Psoas muscle (tissue), 8 donors: ENCODE results near the gene OR1G1. TPM values are rescaled to one million over a fixed set of nuclear protein-coding genes. Genes with fewer than 3 reads are reported as not detected.
"Not testable (repeated sequence)": the region's sequence is repeated elsewhere in the genome, so short reads cannot be mapped to it uniquely, and the experiment has no call there.

ENCODE experiments used
- ATAC-seq, 4 donors: fragments of 200-7000 bp; cut with Tn5 transposase; one replicate each; pipeline ENCODE4 v1.9.1; 2020; ENCODE audit warnings: moderate library complexity in 3 of 4, mild to moderate bottlenecking in 2 of 4
- DNase-seq, 2 donors: peaks; one replicate each; pipeline ENCODE4 v3.0.0-alpha.2; 2020
- H3K27ac ChIP-seq: fragments of 200-600 bp; one replicate; pipeline ENCODE4 v1.8.0; 2022
- H3K27me3 ChIP-seq, 3 donors: fragments of 200-600 bp in 1 of 3; one replicate each; pipeline versions ENCODE4 v1.6.1 to v1.8.0; 2013 to 2022; ENCODE audit warnings: low read length in 2 of 3, mild to moderate bottlenecking in 2 of 3, moderate library complexity in 1 of 3; ENCODE audit not compliant: insufficient read depth in 3 of 3
- H3K36me3 ChIP-seq, 2 donors: fragments of 200-600 bp in 1 of 2; one replicate each; pipeline versions ENCODE4 v1.6.1 to v1.8.0; 2013 to 2022; ENCODE audit warnings: low read depth in 1 of 2, mild to moderate bottlenecking in 1 of 2, moderate library complexity in 1 of 2; ENCODE audit not compliant: insufficient read depth in 1 of 2
- H3K4me1 ChIP-seq: fragments of 200-600 bp; one replicate; pipeline ENCODE4 v1.8.0; 2022
- H3K4me3 ChIP-seq: fragments of 200-600 bp; one replicate; pipeline ENCODE4 v1.8.0; 2022; ENCODE audit warnings: mild to moderate bottlenecking
- H3K9me3 ChIP-seq: fragments of 200-600 bp; one replicate; pipeline ENCODE4 v1.8.0; 2022
- CTCF ChIP-seq: fragments of 200-600 bp; IDR thresholded peaks from one replicate; pipeline ENCODE4 v1.8.0; 2022; ENCODE audit warnings: antibody characterized with exemption
- WGBS, 3 donors: extraction: QIAGEN DNeasy Blood & Tissue Kit; methylation state at CpG; one replicate each; pipeline versions ENCODE4 v1.1.6 to v1.1.7; 2013; 5-methylcytosine and 5-hydroxymethylcytosine counted together
- intact Hi-C, 2 donors: fragments of 100-400 bp; cut with DNase I; formaldehyde crosslinking; loops; one replicate each; pipeline versions ENCODE4 v1.11.0 to v1.14.2; 2022
- long read RNA-seq, 2 donors: library from polyadenylated mRNA; unstranded; transcript quantifications; one replicate each; pipeline ENCODE4 v2.0.0, GENCODE V29; 2021
- polyA plus RNA-seq, 3 donors: library from polyadenylated mRNA; stranded (reverse); fragments of 200-250 nt; gene quantifications; one replicate each; pipeline ENCODE4 v1.2.3, GENCODE V29; 2013
- total RNA-seq, 4 donors: library from RNA; stranded (reverse); fragmentation: NEBNext Ultra II Directional in 2 of 4; extraction: Animal tissue kit (Norgen Biotek cat#: 25700) in 2 of 4; gene quantifications; one replicate each; pipeline versions ENCODE4 v1.2.1 to v1.2.4, GENCODE V29; 2021 to 2023
- donor health status: healthy with polysubstance abuse.
- donor health status: DM: no; HTN: no; CAD: no; lungs with moderate emphysema.
- donor health status: Bipolar disorder and iron deficiency.
- donor health status: healthy.
- donor health status: DM: yes; HTN: yes; CAD: no.
- donor health status: DM: no; HTN: no; CAD: no.
- donor health status: DM: no; HTN: no; CAD: no.
- donor health status: DM: yes; HTN: yes; CAD: no.

The OR1G1 gene
- total RNA-seq (not detected), polyA plus RNA-seq (not detected)
- long read RNA-seq, donor 1, result 0 reads
- long read RNA-seq, donor 2, result 0 reads

- Histone ChIP-seq H3K9me3 (no peaks in the 10 kb centered on the region), H3K36me3 (no peaks in the 10 kb centered on the region), H3K4me3 (no peak within 1 kb of the TSS), H3K27me3 (peaks cover 0 to 4% (median 0%) of the 10 kb centered on the region in 3 donors), H3K4me1 (no peaks in the 10 kb centered on the region), H3K27ac (no peak within 1 kb of the TSS)
- ATAC-seq (no peak), DNase-seq (no peak)
- 70 to 81% (median 80%) methylated on average over 2 of the region's 2 CpGs for WGBS, 3 donors
- TF ChIP-seq CTCF, result no peak
- intact Hi-C loops, result no loop called here
These were observed at the start of gene OR1G1 for GRCh38 chr17:3127451-3127850. Gene OR1G1 (minus strand): TSS chr17:3127551. CDS start chr17:3127551, 0 bp downstream.

GRCh38 chr17:3167574-3167973, 40.2 kb upstream of the OR1G1 start:
- DNase-seq, result no peak
- TF ChIP-seq CTCF, result no peak
- no peak overlapping the region for H3K27ac ChIP-seq
- WGBS, 3 donors, result 70 to 73% (median 70%) methylated on average over 5 of the region's 5 CpGs
- no peaks in the 10 kb centered on the region for H3K4me1 ChIP-seq
- no peak overlapping the region for H3K4me3 ChIP-seq
- H3K27me3 ChIP-seq, result peaks cover 0 to 3% (median 0%) of the 10 kb centered on the region in 3 donors
- intact Hi-C loops, result no loop called here
- no peaks in the 10 kb centered on the region for H3K9me3 ChIP-seq
- H3K36me3 ChIP-seq, result no peaks in the 10 kb centered on the region
- ATAC-seq, result no peak

GRCh38 chr17:3157218-3157617, 29.9 kb upstream of the OR1G1 start:
- Histone ChIP-seq H3K4me1 (no peaks in the 10 kb centered on the region), H3K27me3 (peaks cover 0 to 3% (median 0%) of the 10 kb centered on the region in 3 donors)
- TF ChIP-seq CTCF, result no peak

GRCh38 chr17:3137494-3137893, 10.1 kb upstream of the OR1G1 start:
- intact Hi-C loops, H3K4me3 ChIP-seq: not testable (repeated sequence)

More at GRCh38 chr17:3157218-3157617, 29.9 kb upstream of the OR1G1 start:
- Histone ChIP-seq H3K9me3 (no peaks in the 10 kb centered on the region), H3K4me3 (no peak overlapping the region), H3K27ac (no peak overlapping the region), H3K36me3 (no peaks in the 10 kb centered on the region)
- ATAC-seq, result no peak
- DNase-seq, result no peak
- intact Hi-C loops, result no loop called here
- 81 to 88% (median 84%) methylated on average over 1 of the region's 1 CpG for WGBS, 3 donors

GRCh38 chr17:3104322-3104721, 23.0 kb downstream of the OR1G1 start, which contains the start of gene OR1D2:
Gene OR1D2 (minus strand): TSS chr17:3104422. CDS start chr17:3092996, 11,426 bp downstream.
- H3K27me3 ChIP-seq, result peaks cover 0 to 4% (median 0%) of the 10 kb centered on the region in 3 donors
- intact Hi-C loops, result no loop called here
- peaks cover 11% of the 10 kb centered on the region for H3K9me3 ChIP-seq
- no peaks in the 10 kb centered on the region for H3K36me3 ChIP-seq
- H3K4me3 ChIP-seq, result no peak within 1 kb of the TSS
- no peak for TF ChIP-seq CTCF
- no peak within 1 kb of the TSS for H3K27ac ChIP-seq
- whole genome bisulfite sequencing, 3 donors, result 67 to 76% (median 67%) methylated on average over 3 of the region's 3 CpGs
- no peaks in the 10 kb centered on the region for H3K4me1 ChIP-seq
- DNase-seq (no peak), ATAC-seq (no peak)

More at GRCh38 chr17:3137494-3137893, 10.1 kb upstream of the OR1G1 start:
- not testable (repeated sequence) for ATAC-seq, H3K27me3 ChIP-seq, H3K4me1 ChIP-seq, H3K36me3 ChIP-seq, H3K27ac ChIP-seq, DNase-seq, H3K9me3 ChIP-seq
- WGBS, 3 donors, result 79 to 86% (median 83%) methylated on average over 2 of the region's 3 CpGs

Other genes starting within 250 kb of the OR1G1 start
- not detected for gene OR1D5, start 63.9 kb downstream of the OR1G1 start, total RNA-seq
- not detected for gene OR1D5, start 63.9 kb downstream of the OR1G1 start, polyA plus RNA-seq
- gene OR1D2, start 23.1 kb downstream of the OR1G1 start, total RNA-seq, result not detected
- not detected for gene OR1D2, start 23.1 kb downstream of the OR1G1 start, polyA plus RNA-seq
- not detected for gene OR1A2, start 70.0 kb upstream of the OR1G1 start, total RNA-seq
- gene OR1A2, start 70.0 kb upstream of the OR1G1 start, polyA plus RNA-seq, result not detected
- gene OR1A1, start 80.1 kb upstream of the OR1G1 start, total RNA-seq, result not detected
- not detected for gene OR1A1, start 80.1 kb upstream of the OR1G1 start, polyA plus RNA-seq
- gene OR3A1, start 170.8 kb upstream of the OR1G1 start, total RNA-seq, result not detected
- gene OR3A1, start 170.8 kb upstream of the OR1G1 start, polyA plus RNA-seq, result not detected